Activated B cell treated with CpG ODN at 0.5 μM for 24 hours (primary cell): Measurements from ENCODE around the gene PROKR1. TPM values are rescaled to one million over a fixed set of nuclear protein-coding genes. Genes with fewer than 3 reads are reported as not detected.

ENCODE experiments used
- ATAC-seq: fragments of 200-7000 bp; cut with Tn5 transposase; one replicate; pipeline ENCODE4 v1.10.0; 2021; ENCODE audit warnings: low read depth, mild to moderate bottlenecking, moderate library complexity
- CTCF ChIA-PET: fragments of 350-600 bp; sonication (Branson Sonifier 250); formaldehyde crosslinking; loops from one replicate; lab custom pipeline; 2021; ENCODE audit warnings: antibody characterized with exemption; lab: Charles Lee
- POLR2A ChIA-PET: fragments of 350-600 bp; sonication (Branson Sonifier 250); formaldehyde crosslinking; loops from one replicate; lab custom pipeline; 2021; ENCODE audit warnings: antibody characterized with exemption; lab: Charles Lee
- DNase-seq: peaks from one replicate; pipeline ENCODE4 v3.0.0; 2022
- H3K27ac Mint-ChIP-seq: one replicate; pipeline ENCODE4 v1.8.0; 2020; ENCODE audit warnings: mixed read lengths
- H3K27me3 Mint-ChIP-seq: one replicate; pipeline ENCODE4 v1.8.0; 2021; ENCODE audit warnings: mixed read lengths
- H3K36me3 Mint-ChIP-seq: one replicate; pipeline ENCODE4 v1.8.0; 2021; ENCODE audit warnings: low read depth, mixed read lengths
- H3K4me1 Mint-ChIP-seq: one replicate; pipeline ENCODE4 v1.8.0; 2021; ENCODE audit warnings: mixed read lengths
- H3K4me3 Mint-ChIP-seq: one replicate; pipeline ENCODE4 v1.8.0; 2020; ENCODE audit warnings: mild to moderate bottlenecking, mixed read lengths
- H3K9me3 Mint-ChIP-seq: one replicate; pipeline ENCODE4 v1.8.0; 2020; ENCODE audit warnings: mixed read lengths
- intact Hi-C: fragments of 100-400 bp; cut with micrococcal nuclease; formaldehyde crosslinking; loops from one replicate; pipeline ENCODE4 v1.15.1; 2024
- total RNA-seq: library from RNA; stranded (reverse); gene quantifications from 2 replicates; pipeline ENCODE4 v1.2.3, GENCODE V29; 2022
- TF ChIP-seq, protein P1 (sequence below): fragments of 200-600 bp; IDR thresholded peaks from one replicate; pipeline ENCODE4 v1.8.0; 2022; ENCODE audit warnings: antibody characterized with exemption, mild to moderate bottlenecking

The PROKR1 gene
- total RNA-seq, 1 donor from 2014 or later, result 0.09 TPM

GRCh38 chr2:68603059-68603458 is 40.3 kb upstream of the PROKR1 start:
- TF ChIP-seq, protein P1, sequence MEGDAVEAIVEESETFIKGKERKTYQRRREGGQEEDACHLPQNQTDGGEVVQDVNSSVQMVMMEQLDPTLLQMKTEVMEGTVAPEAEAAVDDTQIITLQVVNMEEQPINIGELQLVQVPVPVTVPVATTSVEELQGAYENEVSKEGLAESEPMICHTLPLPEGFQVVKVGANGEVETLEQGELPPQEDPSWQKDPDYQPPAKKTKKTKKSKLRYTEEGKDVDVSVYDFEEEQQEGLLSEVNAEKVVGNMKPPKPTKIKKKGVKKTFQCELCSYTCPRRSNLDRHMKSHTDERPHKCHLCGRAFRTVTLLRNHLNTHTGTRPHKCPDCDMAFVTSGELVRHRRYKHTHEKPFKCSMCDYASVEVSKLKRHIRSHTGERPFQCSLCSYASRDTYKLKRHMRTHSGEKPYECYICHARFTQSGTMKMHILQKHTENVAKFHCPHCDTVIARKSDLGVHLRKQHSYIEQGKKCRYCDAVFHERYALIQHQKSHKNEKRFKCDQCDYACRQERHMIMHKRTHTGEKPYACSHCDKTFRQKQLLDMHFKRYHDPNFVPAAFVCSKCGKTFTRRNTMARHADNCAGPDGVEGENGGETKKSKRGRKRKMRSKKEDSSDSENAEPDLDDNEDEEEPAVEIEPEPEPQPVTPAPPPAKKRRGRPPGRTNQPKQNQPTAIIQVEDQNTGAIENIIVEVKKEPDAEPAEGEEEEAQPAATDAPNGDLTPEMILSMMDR, result no peak
- Mint-ChIP-seq H3K36me3 (peaks cover 2% of the 10 kb centered on the region), H3K27me3 (peaks cover 4% of the 10 kb centered on the region), H3K4me1 (no peaks in the 10 kb centered on the region), H3K9me3 (peaks cover 16% of the 10 kb centered on the region), H3K4me3 (no peak overlapping the region), H3K27ac (no peak overlapping the region)
- intact Hi-C loops, result no loop called here
- POLR2A ChIA-PET, result no interaction called here
- DNase-seq (no peak), ATAC-seq (no peak)
- CTCF ChIA-PET, result no interaction called here

DNA sequence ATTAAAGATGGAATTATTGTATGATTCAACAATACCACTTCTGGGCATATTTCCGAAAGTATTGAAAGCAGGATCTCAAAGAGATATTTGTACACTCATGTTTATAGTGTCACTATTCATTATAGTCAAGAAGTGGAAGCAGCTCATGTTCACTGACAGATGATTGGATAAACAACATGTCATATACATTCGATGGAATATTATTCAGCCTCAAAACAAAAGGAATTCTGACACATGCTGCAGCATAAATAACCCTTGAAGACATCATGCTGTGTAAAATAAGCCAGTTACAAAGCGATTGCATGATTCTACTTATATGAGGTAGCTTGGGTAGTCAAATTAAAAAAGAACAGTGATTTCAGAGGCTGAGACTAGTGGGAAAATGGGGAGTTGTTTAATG is 39.3 kb upstream of the PROKR1 start:
- no peak overlapping the region for H3K4me3 Mint-ChIP-seq
- peaks cover 2% of the 10 kb centered on the region for H3K36me3 Mint-ChIP-seq
- ATAC-seq (no peak), DNase-seq (no peak)
- POLR2A ChIA-PET, result no interaction called here
- peaks cover 16% of the 10 kb centered on the region for H3K9me3 Mint-ChIP-seq
- TF ChIP-seq, protein P1, result no peak
- no peaks in the 10 kb centered on the region for H3K4me1 Mint-ChIP-seq
- intact Hi-C loops, result no loop called here
- no peak overlapping the region for H3K27ac Mint-ChIP-seq
- H3K27me3 Mint-ChIP-seq, result peaks cover 4% of the 10 kb centered on the region
- CTCF ChIA-PET, result interaction anchor here (1.0 kb wide), 1 partner anchor 9 kb away, joined by 3 read pairs; no protein-coding TSS in a partner anchor

- Mint-ChIP-seq H3K27me3 (no peaks in the 10 kb centered on the region), H3K4me1 (no peaks in the 10 kb centered on the region), H3K27ac (no peak overlapping the region), H3K4me3 (no peak overlapping the region), H3K36me3 (peaks cover 2% of the 10 kb centered on the region), H3K9me3 (peaks cover 19% of the 10 kb centered on the region)
- TF ChIP-seq, protein P1, result no peak
- CTCF ChIA-PET, result interaction anchor here (2.5 kb wide), 1 partner anchor 10 kb away, joined by 8 read pairs; no protein-coding TSS in a partner anchor
- intact Hi-C loops, result no loop called here
- no peak for DNase-seq
- POLR2A ChIA-PET, result no interaction called here
- ATAC-seq, result no peak
These were observed 37.4 kb upstream of the PROKR1 start for GRCh38 chr2:68605939-68606338.

GRCh38 chr2:68606759-68607158 is 36.6 kb upstream of the PROKR1 start:
- H3K36me3 Mint-ChIP-seq, result peaks cover 2% of the 10 kb centered on the region
- intact Hi-C loops, result no loop called here
- H3K9me3 Mint-ChIP-seq, result peaks cover 16% of the 10 kb centered on the region
- no peaks in the 10 kb centered on the region for H3K4me1 Mint-ChIP-seq
- ATAC-seq, result no peak
- CTCF ChIA-PET, result interaction anchor here (2.5 kb wide), 1 partner anchor 11 kb away, joined by 8 read pairs; no protein-coding TSS in a partner anchor
- no peaks in the 10 kb centered on the region for H3K27me3 Mint-ChIP-seq
- TF ChIP-seq, protein P1, result no peak
- no peak for DNase-seq
- H3K27ac Mint-ChIP-seq, result no peak overlapping the region
- POLR2A ChIA-PET, result no interaction called here
- no peak overlapping the region for H3K4me3 Mint-ChIP-seq

DNA sequence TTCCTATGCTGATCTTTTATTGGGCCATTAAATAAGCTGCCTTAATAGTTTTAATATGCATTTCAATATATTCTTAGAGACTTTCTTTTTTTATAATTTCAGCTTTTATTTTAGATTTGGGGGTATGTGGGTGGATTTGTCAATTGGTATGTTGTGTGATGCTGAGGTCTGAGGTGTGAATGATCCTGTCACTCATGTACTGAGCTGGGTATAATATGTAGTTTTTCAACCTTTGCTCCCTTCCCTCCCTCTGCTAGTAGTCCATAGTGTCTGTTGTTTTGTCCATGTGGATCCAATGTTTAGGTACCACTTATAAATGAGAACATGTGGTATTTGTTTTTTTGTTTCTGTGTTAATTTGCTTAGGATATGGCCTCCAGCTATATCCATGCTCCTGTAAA is 35.5 kb upstream of the PROKR1 start:
- Mint-ChIP-seq H3K4me3 (no peak overlapping the region), H3K27me3 (no peaks in the 10 kb centered on the region), H3K36me3 (peaks cover 2% of the 10 kb centered on the region), H3K27ac (no peak overlapping the region), H3K4me1 (no peaks in the 10 kb centered on the region), H3K9me3 (peaks cover 12% of the 10 kb centered on the region)
- TF ChIP-seq, protein P1, result no peak
- POLR2A ChIA-PET, result no interaction called here
- DNase-seq (no peak), ATAC-seq (no peak)
- CTCF ChIA-PET, result interaction anchor here (2.5 kb wide), 1 partner anchor 12 kb away, joined by 8 read pairs; no protein-coding TSS in a partner anchor
- intact Hi-C loops, result no loop called here
